NB4 (cell line): ENCODE results near the gene ACADVL.
A peak's percentile ranks its signal among the peaks of the same experiment; 100 is the strongest.

Experiments
- DNase-seq: peaks from one replicate; pipeline ENCODE4 v3.0.0; 2010; ENCODE audit warnings: low read depth
- H3K4me3 ChIP-seq: one replicate; pipeline ENCODE4 v1.5.1; 2011; ENCODE audit warnings: mild to moderate bottlenecking, low read depth, low read length, moderate library complexity
- CTCF ChIP-seq: IDR thresholded peaks from one replicate; pipeline ENCODE4 v1.5.1; 2012; ENCODE audit warnings: low read depth, low read length
- MAX ChIP-seq: IDR thresholded peaks from 2 replicates; pipeline ENCODE4 v1.6.1; 2011; ENCODE audit warnings: low read depth, low read length
- MYC ChIP-seq: IDR thresholded peaks from 2 replicates; pipeline ENCODE4 v1.6.1; 2011; ENCODE audit warnings: low read depth, low read length
- POLR2A ChIP-seq: IDR thresholded peaks from 2 replicates; pipeline ENCODE4 v1.6.1; 2011; ENCODE audit warnings: mild to moderate bottlenecking; ENCODE audit not compliant: insufficient read length; ENCODE audit errors: extremely low read depth

ACADVL gene

GRCh38 chr17:7190276-7190917, 29.3 kb upstream of the ACADVL start:
- DNase-seq: no peak
- no peak overlapping the region for H3K4me3 ChIP-seq
- TF ChIP-seq CTCF (no peak), MYC (no peak), MAX (no peak), POLR2A (no peak)

GRCh38 chr17:7191069-7191468, 28.7 kb upstream of the ACADVL start:
- H3K4me3 ChIP-seq: no peak overlapping the region
- no peak for DNase-seq
- no peak for TF ChIP-seq MAX
- TF ChIP-seq CTCF: no peak
- TF ChIP-seq MYC: no peak
- TF ChIP-seq POLR2A: no peak

- peak; percentile 35 for DNase-seq
Observed at GRCh38 chr17:7191571-7192270, 28.0 kb upstream of the ACADVL start.

GRCh38 chr17:7192271-7192937, 27.3 kb upstream of the ACADVL start:
- TF ChIP-seq POLR2A (no peak), MAX (no peak), CTCF (no peak), MYC (no peak)
- DNase-seq: no peak

More at GRCh38 chr17:7191571-7192270, 28.0 kb upstream of the ACADVL start:
- H3K4me3 ChIP-seq: no peak overlapping the region
- TF ChIP-seq MAX: no peak
- no peak for TF ChIP-seq MYC
- TF ChIP-seq POLR2A: no peak
- TF ChIP-seq CTCF: no peak

GRCh38 chr17:7195971-7196370, 23.8 kb upstream of the ACADVL start:
- DNase-seq: no peak
- no peak overlapping the region for H3K4me3 ChIP-seq
- TF ChIP-seq CTCF (no peak), MYC (no peak), POLR2A (no peak), MAX (no peak)

More at GRCh38 chr17:7192271-7192937, 27.3 kb upstream of the ACADVL start:
- H3K4me3 ChIP-seq: no peak overlapping the region
